Bronchial epithelial cell (primary cell): ENCODE measurements around the gene BCAP31. TPM values are rescaled to one million over a fixed set of nuclear protein-coding genes. Genes with fewer than 3 reads are reported as not detected.
"Not testable (repeated sequence)": the region's sequence is repeated elsewhere in the genome, so short reads cannot be mapped to it uniquely, and the experiment has no call there.

ENCODE experiments used
- DNase-seq: peaks from one replicate; pipeline ENCODE4 v3.0.0-alpha.2; 2010; ENCODE audit warnings: low read depth
- FAIRE-seq: peaks from 2 replicates; lab custom pipeline; 2011; peaks lifted over from hg19 to GRCh38; lab: Jason Lieb, UNC
- H3K27me3 ChIP-seq: 2 replicates; pipeline ENCODE4 v1.5.1; 2011; ENCODE audit warnings: low read length; ENCODE audit not compliant: control insufficient read depth, insufficient read depth
- H3K36me3 ChIP-seq: 2 replicates; pipeline ENCODE4 v1.5.1; 2011; ENCODE audit warnings: low read length; ENCODE audit not compliant: control insufficient read depth, insufficient read depth
- H3K4me3 ChIP-seq: 2 replicates; pipeline ENCODE4 v1.5.1; 2011; ENCODE audit warnings: mild to moderate bottlenecking, low read depth, low read length, control low read depth
- CTCF ChIP-seq: IDR thresholded peaks from 2 replicates; pipeline ENCODE4 v1.5.1; 2011; ENCODE audit warnings: mild to moderate bottlenecking, moderate library complexity, low read length, control low read depth, inconsistent platforms; ENCODE audit not compliant: insufficient read depth, severe bottlenecking
- total RNA-seq: library from RNA; depleted of rRNA; stranded (reverse); fragments of >200 nt; gene quantifications from 2 replicates; pipeline ENCODE4 v1.2.1, GENCODE V29; 2014

BCAP31 gene
- total RNA-seq, 1 donor from 2014 or later = 300 TPM

- TF ChIP-seq CTCF = peak; percentile 33
- peak within 1 kb of the TSS; percentile 50 for H3K4me3 ChIP-seq
- H3K27me3 ChIP-seq = no peaks in the 10 kb centered on the region
- H3K36me3 ChIP-seq = peaks cover 3% of the 10 kb centered on the region
- DNase-seq (no peak), FAIRE-seq (no peak)
Observed at GRCh38 chrX:153687121-153688039, 36.8 kb downstream of the BCAP31 start, which contains the start of gene SLC6A8. SLC6A8 (plus strand) TSS chrX:153687926; CDS start chrX:153688575, 649 bp downstream.

GRCh38 chrX:153686711-153687110 lies 37.5 kb downstream of the BCAP31 start:
- peak overlapping the region; percentile 16 for H3K4me3 ChIP-seq
- FAIRE-seq = no peak
- H3K36me3 ChIP-seq = peaks cover 3% of the 10 kb centered on the region
- no peak for DNase-seq
- no peaks in the 10 kb centered on the region for H3K27me3 ChIP-seq
- no peak for TF ChIP-seq CTCF

GRCh38 chrX:153685751-153686696 lies 38.2 kb downstream of the BCAP31 start:
- H3K4me3 ChIP-seq = no peak overlapping the region
- FAIRE-seq = no peak
- DNase-seq = no peak
- TF ChIP-seq CTCF = no peak
- peaks cover 1% of the 10 kb centered on the region for H3K36me3 ChIP-seq
- H3K27me3 ChIP-seq = no peaks in the 10 kb centered on the region

- DNase-seq (no peak), FAIRE-seq (no peak)
- Histone ChIP-seq H3K4me3 (no peak overlapping the region), H3K27me3 (no peaks in the 10 kb centered on the region), H3K36me3 (peaks cover 1% of the 10 kb centered on the region)
- no peak for TF ChIP-seq CTCF
Observed at GRCh38 chrX:153685156-153685536, 39.0 kb downstream of the BCAP31 start.

DNA sequence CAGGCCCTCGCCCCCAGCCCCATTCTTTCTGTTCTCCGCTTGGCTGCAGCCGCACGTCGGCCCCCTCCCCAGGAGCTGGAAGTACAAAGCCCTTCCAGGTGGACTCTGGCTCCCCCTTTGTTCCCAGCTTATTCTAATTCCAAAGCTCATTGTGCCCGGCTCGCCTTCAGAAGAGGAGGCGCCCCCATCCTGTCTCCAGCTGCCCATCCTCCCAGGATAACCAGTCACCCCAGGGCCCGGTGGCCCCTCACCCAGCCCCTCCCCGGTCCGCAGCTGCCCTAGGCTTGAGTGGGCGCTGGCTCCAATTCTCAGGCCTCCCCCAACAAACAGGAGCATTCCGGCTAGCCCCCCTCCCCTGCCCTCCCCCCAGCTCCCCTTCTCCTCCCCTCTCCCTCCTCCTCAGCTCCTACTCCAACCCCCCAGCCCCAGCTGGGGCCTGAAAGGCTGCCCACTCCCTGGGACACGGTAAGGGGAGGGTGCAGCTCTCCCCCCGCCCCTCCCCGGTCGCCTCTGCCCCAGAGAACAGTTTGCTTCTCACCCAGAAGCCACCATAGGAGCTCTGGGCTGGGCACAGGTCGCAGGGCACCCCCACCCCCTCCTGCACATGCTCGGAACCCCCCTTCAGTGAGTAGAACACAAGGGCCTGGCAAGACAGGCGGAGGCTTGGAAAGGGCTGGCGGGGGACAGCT lies 39.6 kb downstream of the BCAP31 start:
- H3K36me3 ChIP-seq = no peaks in the 10 kb centered on the region
- H3K4me3 ChIP-seq = no peak overlapping the region
- FAIRE-seq = no peak
- no peaks in the 10 kb centered on the region for H3K27me3 ChIP-seq
- TF ChIP-seq CTCF = no peak
- no peak for DNase-seq

- not testable (repeated sequence) for DNase-seq, H3K27me3 ChIP-seq, H3K4me3 ChIP-seq, H3K36me3 ChIP-seq, FAIRE-seq
Observed at GRCh38 chrX:153683486-153683885, 40.7 kb downstream of the BCAP31 start.
